ENCODE results near the gene CD79A.

- TF ChIP-seq CTCF (IDR thresholded peaks at IDR 0.05) (no peak), POLR2A (IDR thresholded peaks at IDR 0.05) (no peak)
Observed at GRCh38 chr19:41848666-41849065, 28.4 kb upstream of the CD79A start.
